Suppressor macrophage treated with lipopolysaccharide for 1 hour (primary cell): ENCODE data around the gene RNF166.
"Not testable (repeated sequence)": the region's sequence is repeated elsewhere in the genome, so short reads cannot be mapped to it uniquely, and the experiment has no call there.

Source experiments
- DNase-seq, 3 donors: peaks; one replicate each; pipeline ENCODE4 v3.0.0-alpha.2; 2020 to 2022

Gene RNF166

GRCh38 chr16:88669980-88670379 lies 36.2 kb downstream of the RNF166 start:
- DNase-seq = no peak

DNA sequence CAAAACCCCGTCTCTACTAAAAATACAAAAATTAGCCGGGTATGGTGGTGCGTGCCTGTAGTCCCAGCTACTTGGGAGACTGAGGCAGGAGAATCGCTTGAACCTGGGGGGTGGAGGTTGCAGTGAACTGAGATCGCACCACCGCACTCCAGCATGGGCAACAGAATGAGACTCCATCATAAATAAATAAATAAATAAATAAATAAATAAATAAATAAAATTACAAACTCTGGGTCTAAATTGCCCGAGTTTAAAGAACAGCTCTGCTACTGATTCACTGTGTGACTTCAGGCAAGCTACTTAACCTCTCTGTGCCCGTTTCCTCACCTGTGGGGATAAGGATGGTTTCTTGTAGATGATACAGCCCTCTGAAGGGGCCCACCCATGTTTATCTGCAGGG lies 36.7 kb downstream of the RNF166 start:
- DNase-seq = not testable (repeated sequence)

- DNase-seq = peak; percentile 40 to 65 (median 51)
Observed at GRCh38 chr16:88667461-88667860, 38.7 kb downstream of the RNF166 start.

- no peak for DNase-seq
Observed at GRCh38 chr16:88665570-88665969, 40.6 kb downstream of the RNF166 start.

- no peak for DNase-seq
Observed at GRCh38 chr16:88665148-88665547, 41.1 kb downstream of the RNF166 start.

GRCh38 chr16:88662843-88663606 lies 43.2 kb downstream of the RNF166 start, which contains the start of gene MVD:
Gene MVD (minus strand): TSS chr16:88663091. CDS start chr16:88663080, 11 bp downstream.
- DNase-seq = peak; percentile 99

DNA sequence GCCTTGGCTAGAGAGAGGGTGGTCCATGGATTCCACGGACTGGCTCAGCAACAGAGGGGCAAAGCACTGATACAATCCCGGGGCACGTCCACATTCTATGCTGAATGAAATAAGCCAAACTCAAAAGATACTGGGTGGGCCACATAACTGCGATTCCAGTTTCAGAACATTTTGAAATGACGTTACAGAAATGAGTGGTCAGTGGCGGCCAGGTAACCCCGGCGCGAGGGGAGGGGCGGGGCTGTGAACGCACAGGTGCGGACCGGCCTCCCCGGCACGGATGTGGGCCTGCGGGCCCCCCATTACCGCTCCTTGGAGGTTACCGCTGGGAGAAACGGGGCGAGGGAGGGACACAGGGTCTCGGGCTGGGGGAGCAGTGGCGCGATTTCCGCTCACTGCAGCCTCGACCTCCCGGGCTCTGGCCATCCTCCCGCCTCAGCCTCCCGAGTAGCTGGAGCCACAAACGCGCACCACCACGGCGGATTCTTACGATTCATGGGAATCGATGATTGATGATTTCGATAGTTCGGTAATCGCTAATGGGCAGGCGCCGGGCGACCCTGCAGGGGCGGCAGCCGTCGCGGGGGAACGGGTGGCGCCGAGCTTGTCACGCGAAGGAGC lies 43.9 kb downstream of the RNF166 start:
- DNase-seq = no peak

DNA sequence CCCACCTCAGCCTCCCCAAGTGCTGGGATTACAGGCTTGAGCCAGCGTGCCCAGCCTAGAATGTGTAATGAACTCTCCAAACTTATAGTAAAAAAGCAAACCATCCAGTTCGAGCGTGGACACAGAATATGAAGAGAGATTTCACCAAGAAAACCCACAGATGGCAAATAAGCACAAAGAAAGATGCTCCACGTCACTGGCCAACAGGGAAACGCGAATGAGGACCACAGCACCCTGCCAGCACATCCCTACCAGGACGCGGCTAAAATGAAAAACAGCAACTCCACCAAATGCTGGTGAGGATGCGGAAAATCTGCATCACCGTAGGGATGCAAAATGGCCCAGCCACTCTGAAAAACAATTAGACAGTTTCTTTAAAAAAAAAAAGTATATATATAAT lies 44.7 kb downstream of the RNF166 start:
- DNase-seq = no peak

DNA sequence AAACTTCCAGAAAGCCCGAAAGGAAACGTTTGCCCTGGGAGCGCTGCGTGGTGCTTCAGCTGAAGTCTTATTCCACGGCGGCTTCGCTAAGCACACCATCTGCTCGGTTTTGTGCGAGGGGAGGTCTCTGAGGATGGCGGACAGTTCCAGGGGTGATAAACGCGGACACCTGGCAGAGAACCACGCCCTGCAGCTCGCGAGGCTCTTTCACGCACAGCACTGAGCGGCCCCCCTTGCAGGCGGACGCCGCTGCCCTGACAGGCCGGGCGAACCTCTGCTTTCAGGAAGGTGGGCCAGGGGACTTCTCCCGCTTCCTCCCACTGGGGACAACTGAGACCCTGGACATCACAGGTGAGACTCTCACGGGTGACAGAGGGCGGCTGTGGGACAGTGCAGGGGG lies 47.0 kb downstream of the RNF166 start:
- DNase-seq = no peak

- DNase-seq = no peak
Observed at GRCh38 chr16:88658714-88659113, 47.5 kb downstream of the RNF166 start.

DNA sequence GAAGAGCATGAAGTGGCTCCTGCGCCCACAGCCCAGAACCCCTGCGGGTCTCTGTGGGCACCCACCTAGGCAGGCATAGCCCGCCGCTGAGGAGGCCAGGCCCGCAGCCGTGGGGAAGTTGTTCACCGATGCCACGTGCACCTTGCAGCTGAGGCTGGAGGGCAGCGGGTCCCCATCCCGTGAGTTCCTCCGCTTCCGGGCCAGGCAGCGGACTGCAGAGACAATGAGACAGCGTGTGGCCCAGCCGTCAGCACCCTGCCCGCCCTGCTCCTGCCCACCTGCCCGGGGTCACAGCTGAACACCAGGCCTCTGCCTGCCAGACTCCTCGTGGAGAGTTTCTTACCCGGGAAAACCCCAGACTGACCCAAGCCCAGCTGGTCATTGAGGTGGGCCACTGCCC lies 48.8 kb downstream of the RNF166 start:
- no peak for DNase-seq

DNA sequence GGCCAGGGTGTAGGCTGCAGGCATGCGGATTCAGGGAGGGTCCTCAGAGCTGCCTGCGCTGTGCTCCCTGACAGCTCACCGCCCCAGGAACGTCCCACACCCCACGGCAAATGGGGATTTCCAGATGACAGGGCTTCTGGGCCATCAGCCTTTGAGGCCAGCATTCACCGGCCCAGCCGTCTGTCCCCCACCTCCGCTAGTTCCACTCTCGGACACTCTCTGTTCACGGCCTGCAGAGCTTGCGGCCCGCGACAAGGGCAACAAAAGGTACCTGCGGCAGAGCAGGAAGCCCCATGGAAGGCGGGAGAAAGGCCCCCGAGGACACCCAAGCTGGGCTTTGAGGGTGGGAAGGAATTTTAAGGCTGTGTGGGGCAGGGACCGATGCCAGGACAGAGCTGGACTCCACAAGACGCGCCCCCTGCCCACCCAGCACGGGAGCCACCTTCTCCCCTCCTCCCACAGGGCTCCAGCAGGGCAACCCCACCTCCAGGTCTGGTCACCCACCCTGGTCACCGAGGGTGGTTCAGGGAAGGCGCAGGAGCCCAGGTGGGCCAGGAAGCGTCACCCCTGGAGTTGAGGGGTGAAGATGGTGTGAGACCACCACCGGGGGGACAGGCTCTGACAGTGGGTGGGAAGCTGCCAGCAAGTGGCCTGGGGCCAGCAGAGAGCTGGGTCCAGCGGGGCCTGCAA lies 49.8 kb downstream of the RNF166 start:
- peak in 2 of 3 donors; percentile 31 to 40 for DNase-seq

DNA sequence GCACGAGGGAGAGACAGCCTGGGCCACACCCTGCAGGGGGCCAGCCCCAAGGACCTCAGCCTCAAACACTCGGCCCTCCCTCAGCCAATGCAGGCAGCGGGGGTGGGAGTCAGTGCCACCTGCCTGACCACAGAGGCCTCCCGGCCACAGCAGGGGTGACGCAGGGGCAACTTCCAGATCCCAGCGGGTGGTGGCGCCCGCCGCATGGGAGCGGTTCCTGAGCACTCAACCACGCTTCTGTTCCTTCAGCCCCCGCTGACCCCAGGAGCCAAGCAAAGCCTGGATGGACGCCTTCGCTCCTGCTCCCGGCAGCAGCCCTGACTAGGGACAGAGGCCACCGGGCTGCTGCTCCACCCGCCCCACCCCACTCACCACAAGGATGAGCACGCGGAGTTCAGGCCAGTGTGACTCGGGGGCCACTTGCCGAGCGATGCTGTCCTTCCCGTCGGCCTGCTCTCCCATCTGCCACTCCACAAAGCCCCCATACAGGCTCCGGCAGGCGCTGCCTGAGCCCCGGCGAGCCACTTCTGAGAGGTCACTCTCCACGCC lies 50.4 kb downstream of the RNF166 start:
- no peak for DNase-seq

GRCh38 chr16:88655053-88655732 lies 51.0 kb downstream of the RNF166 start:
- no peak for DNase-seq

DNA sequence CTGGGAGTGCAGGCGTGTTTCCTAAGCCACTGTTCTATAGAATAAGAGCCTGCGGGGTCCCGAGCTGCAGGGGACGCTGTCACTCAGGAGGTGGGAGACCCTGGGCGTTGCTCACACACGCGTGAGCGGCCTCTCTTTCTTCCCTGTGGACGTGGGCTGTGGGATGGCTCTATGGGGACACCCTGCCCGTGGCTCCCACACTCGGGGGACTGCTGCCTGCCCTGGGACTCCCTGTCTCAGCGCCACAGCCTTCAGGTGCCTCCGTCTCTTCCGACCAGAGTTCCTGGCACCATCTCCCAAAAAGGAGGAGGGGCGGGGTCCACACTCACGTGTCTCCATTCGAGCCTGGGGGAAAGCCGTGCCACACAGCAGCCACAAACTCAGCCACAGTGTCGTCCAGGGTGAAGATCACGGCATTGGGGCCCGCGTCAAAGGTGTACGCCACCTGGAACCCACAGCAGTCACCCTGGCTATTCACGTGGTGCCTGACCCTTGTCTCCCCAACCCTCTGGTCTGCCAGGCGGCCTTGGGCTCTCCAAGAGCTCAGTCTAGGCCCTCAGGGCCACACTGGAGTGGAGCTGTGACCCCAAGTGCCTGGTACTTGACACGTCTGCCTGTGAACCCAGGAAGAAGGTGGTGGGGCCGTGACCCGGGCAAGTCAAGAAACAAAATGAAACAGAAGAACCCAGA lies 51.7 kb downstream of the RNF166 start:
- no peak for DNase-seq

- no peak for DNase-seq
Observed at GRCh38 chr16:88653596-88654362, 52.4 kb downstream of the RNF166 start.

- DNase-seq = no peak
Observed at GRCh38 chr16:88653101-88653500, 53.1 kb downstream of the RNF166 start.

DNA sequence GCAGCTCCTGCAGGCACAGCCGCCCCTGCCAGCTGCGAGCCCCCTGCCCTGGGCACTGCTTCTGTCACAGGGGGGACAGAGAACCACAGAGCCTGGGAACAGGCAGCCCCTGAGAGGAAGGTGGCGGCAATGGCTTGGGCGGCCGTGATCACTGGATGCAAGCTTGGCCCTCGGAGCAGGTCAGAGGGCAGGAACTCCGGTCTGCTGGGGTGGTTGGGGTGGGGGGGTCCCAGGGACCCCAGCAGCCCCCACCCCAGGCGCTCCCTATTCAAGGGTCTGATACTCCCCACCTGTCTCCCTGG lies 53.5 kb downstream of the RNF166 start:
- no peak for DNase-seq

GRCh38 chr16:88651989-88652761 lies 54.0 kb downstream of the RNF166 start:
- DNase-seq = no peak

GRCh38 chr16:88651276-88651988 lies 54.8 kb downstream of the RNF166 start:
- peak; percentile 89 to 95 (median 94) for DNase-seq
